ACHN (cell line): ENCODE data around the gene PSENEN.

Experiments used
- DNase-seq: peaks from one replicate; pipeline ENCODE4 v3.0.0-alpha.2; 2015
- in situ Hi-C: cut with HindIII; loops from 2 replicates; pipeline ENCODE4 v1.10.0; 2017; ENCODE audit warnings: low sequenced_read_pairs, low pct_ligation_motif_present, low pct_unique_long_range_greater_than_20kb

Gene PSENEN

GRCh38 chr19:35744430-35745327, 772 bp upstream of the PSENEN start:
- peak; percentile 95 for DNase-seq
- in situ Hi-C loops = no loop called here

GRCh38 chr19:35746087-35746462, 624 bp downstream of the PSENEN start:
- DNase-seq = no peak
- in situ Hi-C loops = no loop called here

GRCh38 chr19:35746531-35746930, 1.1 kb downstream of the PSENEN start:
- in situ Hi-C loops = no loop called here

GRCh38 chr19:35748106-35749020, 2.9 kb downstream of the PSENEN start, which contains the start of gene LIN37:
Gene LIN37, plus strand, starts transcription at chr19:35748576. Its CDS starts 149 bp downstream, at chr19:35748725.
- peak; percentile 98 for DNase-seq
- in situ Hi-C loops = no loop called here

More at GRCh38 chr19:35746531-35746930, 1.1 kb downstream of the PSENEN start:
- no peak for DNase-seq

- no peak for DNase-seq
- in situ Hi-C loops = no loop called here
Measured at GRCh38 chr19:35750167-35750566, 4.7 kb downstream of the PSENEN start.

- in situ Hi-C loops = no loop called here
- no peak for DNase-seq
Measured at GRCh38 chr19:35751839-35752745, 6.6 kb downstream of the PSENEN start.

- no peak for DNase-seq
- in situ Hi-C loops = no loop called here
Measured at GRCh38 chr19:35752746-35753350, 7.4 kb downstream of the PSENEN start.

GRCh38 chr19:35753634-35754369, 8.4 kb downstream of the PSENEN start:
- in situ Hi-C loops = no loop called here
- DNase-seq = no peak

- in situ Hi-C loops = no loop called here
- no peak for DNase-seq
Measured at GRCh38 chr19:35754370-35755130, 9.1 kb downstream of the PSENEN start.

GRCh38 chr19:35755131-35755549, 9.7 kb downstream of the PSENEN start:
- DNase-seq = no peak
- in situ Hi-C loops = no loop called here

GRCh38 chr19:35755550-35756376, 10.3 kb downstream of the PSENEN start:
- DNase-seq = no peak
- in situ Hi-C loops = no loop called here

GRCh38 chr19:35756377-35757230, 11.2 kb downstream of the PSENEN start, which contains the start of gene HSPB6:
Gene HSPB6, minus strand, starts transcription at chr19:35757029. Its CDS starts 21 bp downstream, at chr19:35757008.
- no peak for DNase-seq
- in situ Hi-C loops = no loop called here

- in situ Hi-C loops = no loop called here
Measured at GRCh38 chr19:35757231-35757748, 11.8 kb downstream of the PSENEN start.

GRCh38 chr19:35757749-35758608, 12.5 kb downstream of the PSENEN start, which contains the start of gene PROSER3:
Gene PROSER3, plus strand, starts transcription at chr19:35758176. Its CDS starts 40 bp downstream, at chr19:35758216.
- in situ Hi-C loops = no loop called here
- peak; percentile 98 for DNase-seq

More at GRCh38 chr19:35757231-35757748, 11.8 kb downstream of the PSENEN start:
- peak; percentile 63 for DNase-seq
